K562 (cell line): ENCODE results near the gene ELF2. TPM values are rescaled to one million over a fixed set of nuclear protein-coding genes. Genes with fewer than 3 reads are reported as not detected.

ENCODE experiments used
- ATF1 ChIP-seq, 2 experiments: fragments of 450-650 bp in 1 of 2; IDR thresholded peaks; 2 replicates each; pipeline ENCODE4 v1.6.1; 2016; ENCODE audit warnings: missing compliant biosample characterization in 1 of 2, missing genetic modification characterization in 1 of 2
- BDP1 ChIP-seq: IDR thresholded peaks from 3 replicates; pipeline ENCODE4 v1.6.1; 2011; ENCODE audit not compliant: insufficient read length, insufficient read depth
- BMI1 ChIP-seq: fragments of 150-350 bp; IDR thresholded peaks from 2 replicates; pipeline ENCODE4 v1.6.1; 2014; ENCODE audit warnings: low read length
- DMBX1 ChIP-seq: fragments of 250-450 bp; sonication (Bioruptor Pico); IDR thresholded peaks from 2 replicates; pipeline ENCODE4 v1.8.0; 2022; ENCODE audit warnings: inconsistent platforms, mild to moderate bottlenecking, moderate library complexity, borderline replicate concordance
- EP400 ChIP-seq: fragments of 450-650 bp; IDR thresholded peaks from 2 replicates; pipeline ENCODE4 v1.6.1; 2017; ENCODE audit warnings: antibody characterized with exemption, mild to moderate bottlenecking, moderate library complexity
- FIP1L1 ChIP-seq: fragments of 200-400 bp; formaldehyde crosslinking; IDR thresholded peaks from 2 replicates; pipeline ENCODE4 v1.6.1; 2018; ENCODE audit warnings: mild to moderate bottlenecking, low read depth, low read length; ENCODE audit not compliant: poor library complexity, severe bottlenecking
- FOSL1 ChIP-seq: fragments of 200-800 bp; sonication (Bioruptor generic); conservative IDR thresholded peaks from 2 replicates; pipeline ENCODE4 v1.6.1; 2016; ENCODE audit warnings: missing genetic modification characterization, missing compliant biosample characterization
- KDM4B ChIP-seq, 2 experiments: fragments of 450-650 bp in 1 of 2; sonication (generic) in 1 of 2; IDR thresholded peaks; 2 replicates each; pipeline ENCODE4 v1.6.1; 2016 to 2017; ENCODE audit warnings: borderline replicate concordance in 2 of 2, antibody characterized with exemption in 1 of 2, low read depth in 1 of 2, mild to moderate bottlenecking in 1 of 2
- NBN ChIP-seq: fragments of 450-650 bp; IDR thresholded peaks from 2 replicates; pipeline ENCODE4 v1.6.1; 2016; ENCODE audit warnings: low read depth, mild to moderate bottlenecking
- NEUROD1 ChIP-seq: fragments of 150-350 bp; IDR thresholded peaks from 2 replicates; pipeline ENCODE4 v1.6.1; 2014; ENCODE audit warnings: borderline replicate concordance, low read length, low read depth; ENCODE audit not compliant: partially characterized antibody
- PHF8 ChIP-seq: fragments of 200-600 bp; sonication (generic); IDR thresholded peaks from 2 replicates; pipeline ENCODE4 v1.6.1; 2012; ENCODE audit warnings: mixed run types, mild to moderate bottlenecking, inconsistent platforms, low read length, moderate library complexity, borderline replicate concordance
- RCOR1 ChIP-seq, 2 experiments: IDR thresholded peaks; 2 replicates each; pipeline ENCODE4 v1.6.1; 2012; ENCODE audit warnings: low read depth in 2 of 2, low read length in 2 of 2, borderline replicate concordance in 1 of 2, improper control_type of control experiment in 1 of 2
- RNF2 ChIP-seq: sonication (generic); IDR thresholded peaks from 2 replicates; pipeline ENCODE4 v1.6.1; 2016
- SIN3A ChIP-seq, 2 experiments: fragments of 150-350 bp in 1 of 2; IDR thresholded peaks; 2 replicates each; pipeline ENCODE4 v1.6.1; 2011 to 2016; ENCODE audit warnings: borderline replicate concordance in 2 of 2, low read depth in 2 of 2, low read length in 2 of 2, mild to moderate bottlenecking in 2 of 2, moderate library complexity in 2 of 2; ENCODE audit not compliant: control insufficient read depth in 1 of 2
- SMARCA4 ChIP-seq: fragments of 450-650 bp; IDR thresholded peaks from 2 replicates; pipeline ENCODE4 v1.6.1; 2016
- SOX6 ChIP-seq: fragments of 450-650 bp; IDR thresholded peaks from 2 replicates; pipeline ENCODE4 v1.6.1; 2014; ENCODE audit warnings: mild to moderate bottlenecking
- TAF9B ChIP-seq: fragments of 450-650 bp; IDR thresholded peaks from 2 replicates; pipeline ENCODE4 v1.6.1; 2018; ENCODE audit warnings: mild to moderate bottlenecking; ENCODE audit not compliant: partially characterized antibody
- polyA plus RNA-seq, 8 experiments: library from polyadenylated mRNA; depleted of rRNA in 4 of 8; stranded (reverse) in 5 of 8; unstranded in 3 of 8; fragments of >200 nt; fragmentation: Nextera tagmentation in 2 of 8; fragmentation: Illumina TruSeq in 1 of 8; extraction: Ambion mirVana in 2 of 8; extraction: Trizol in 1 of 8; gene quantifications; 2 replicates each; pipeline versions ENCODE4 v1.2.1 to v1.2.3, GENCODE V29; 2011 to 2014; ENCODE audit warnings: inconsistent platforms in 1 of 8, missing spikeins in 1 of 8
- total RNA-seq, 7 experiments: library from RNA; depleted of rRNA in 6 of 7; stranded (reverse); fragments of >200 nt in 6 of 7; fragmentation: Illumina TruSeq in 2 of 7; extraction: Trizol in 2 of 7; gene quantifications; 2 replicates each; pipeline versions ENCODE4 v1.2.1 to v1.2.3, GENCODE V29; 2011 to 2021; ENCODE audit warnings: low replicate concordance in 1 of 7
- TF ChIP-seq, protein P1 (sequence below): sonication (generic); formaldehyde crosslinking; IDR thresholded peaks from 2 replicates; pipeline ENCODE4 v1.8.1; 2023; ENCODE audit warnings: mild to moderate bottlenecking, missing genetic modification reagents
- TF ChIP-seq, protein P2 (sequence below): fragments of 450-650 bp; IDR thresholded peaks from 2 replicates; pipeline ENCODE4 v1.6.1; 2017; ENCODE audit warnings: antibody characterized with exemption
- TF ChIP-seq, protein P3 (sequence below), 2 experiments: fragments of 250-450 bp in 1 of 2; fragments of 450-650 bp in 1 of 2; sonication (Bioruptor Pico) in 1 of 2; IDR thresholded peaks; 2 replicates each; pipeline versions ENCODE4 v1.6.1 to v1.8.0; 2016 to 2021; ENCODE audit warnings: mild to moderate bottlenecking in 2 of 2, moderate library complexity in 2 of 2, missing compliant biosample characterization in 1 of 2, missing genetic modification characterization in 1 of 2

ELF2 gene
- total and polyA plus RNA-seq, 9 of the 15 experiments (the other 6 are each of a cell fraction or from before 2014, with no cell fraction given), result 9.4 to 58.7 (median 41.6) TPM

DNA sequence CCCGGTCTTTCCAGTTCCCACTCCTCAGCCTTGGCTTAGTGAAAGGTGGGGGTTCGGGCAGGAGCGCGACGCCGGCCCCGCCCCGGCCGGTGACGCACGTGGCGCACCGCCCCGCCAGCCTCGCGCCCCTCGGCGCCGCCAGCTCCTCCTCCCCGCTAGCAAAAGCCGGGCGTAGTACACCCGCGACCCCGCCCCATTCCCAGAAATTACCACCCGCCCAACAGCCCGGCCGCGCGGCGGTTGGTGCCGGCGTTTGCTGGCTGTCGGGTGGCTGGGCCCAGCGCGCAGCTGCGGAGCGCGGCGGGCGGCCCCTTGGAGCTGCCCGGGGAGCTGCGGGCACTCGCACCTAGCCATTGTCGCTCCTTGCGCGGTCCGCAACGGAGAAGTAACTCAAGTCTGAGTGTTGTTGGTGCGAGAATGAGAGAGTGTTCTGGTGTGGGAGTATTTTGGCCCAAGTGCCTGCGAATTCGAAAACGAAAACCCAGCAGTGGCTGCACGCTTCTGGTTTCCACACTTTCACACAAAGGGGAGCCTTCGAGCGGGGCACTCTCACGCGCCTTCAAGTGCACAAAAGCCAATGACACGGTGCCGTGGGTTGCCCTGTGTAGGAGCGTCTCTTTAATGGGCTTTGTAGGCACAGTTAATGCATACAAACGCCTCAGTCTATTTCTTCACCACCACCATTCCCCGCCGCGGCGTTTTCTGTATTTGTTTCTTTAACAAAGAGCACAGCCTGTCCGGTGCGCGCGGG, 1.0 kb upstream of the ELF2 start (continued):
- TF ChIP-seq SOX6, result peak; percentile 46
- peak; percentile 53 for TF ChIP-seq NEUROD1
- 0 out of 2 replicates have a peak, but pooled peaks have one; percentile 34 for TF ChIP-seq SMARCA4
- TF ChIP-seq SIN3A (IDR thresholded peaks at IDR 0.05; ENCODE audit: borderline replicate concordance in 2 of 2, control insufficient read depth in 1 of 2, low read depth in 2 of 2, low read length in 2 of 2), result peak in 1 of 2 experiments; percentile 70; a peak in 1 of 4 replicates
- TF ChIP-seq NBN, result peak; percentile 58; the same call in 1 of the 2 replicates
- TF ChIP-seq TAF9B, result peak; percentile 35
- no peak for TF ChIP-seq ATF1 (CRISPR knock-in tag; IDR thresholded peaks at IDR 0.05)
- peak; percentile 90 for TF ChIP-seq ATF1 (tag; IDR thresholded peaks at IDR 0.05)
- peak; percentile 8 for TF ChIP-seq FIP1L1
- TF ChIP-seq RCOR1 (IDR thresholded peaks at IDR 0.05; ENCODE audit: borderline replicate concordance in 1 of 2, low read depth in 2 of 2, low read length in 2 of 2), result peak in 1 of 2 experiments; percentile 20; a peak in 1 of 4 replicates
- TF ChIP-seq, protein P1, sequence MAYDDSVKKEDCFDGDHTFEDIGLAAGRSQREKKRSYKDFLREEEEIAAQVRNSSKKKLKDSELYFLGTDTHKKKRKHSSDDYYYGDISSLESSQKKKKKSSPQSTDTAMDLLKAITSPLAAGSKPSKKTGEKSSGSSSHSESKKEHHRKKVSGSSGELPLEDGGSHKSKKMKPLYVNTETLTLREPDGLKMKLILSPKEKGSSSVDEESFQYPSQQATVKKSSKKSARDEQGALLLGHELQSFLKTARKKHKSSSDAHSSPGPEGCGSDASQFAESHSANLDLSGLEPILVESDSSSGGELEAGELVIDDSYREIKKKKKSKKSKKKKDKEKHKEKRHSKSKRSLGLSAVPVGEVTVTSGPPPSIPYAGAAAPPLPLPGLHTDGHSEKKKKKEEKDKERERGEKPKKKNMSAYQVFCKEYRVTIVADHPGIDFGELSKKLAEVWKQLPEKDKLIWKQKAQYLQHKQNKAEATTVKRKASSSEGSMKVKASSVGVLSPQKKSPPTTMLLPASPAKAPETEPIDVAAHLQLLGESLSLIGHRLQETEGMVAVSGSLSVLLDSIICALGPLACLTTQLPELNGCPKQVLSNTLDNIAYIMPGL (CRISPR knock-in tag), result peak; percentile 63; the same call in 1 of the 2 replicates
- peak; percentile 81 for TF ChIP-seq RNF2
- TF ChIP-seq EP400, result peak; percentile 62
- TF ChIP-seq DMBX1 (CRISPR knock-in tag), result peak; percentile 43
- 0 out of 4 replicates have a peak, but pooled peaks of 1 of the 2 experiments have one; percentile 7 for TF ChIP-seq KDM4B (IDR thresholded peaks at IDR 0.05; ENCODE audit: borderline replicate concordance in 2 of 2, low read depth in 1 of 2)
- no peak for TF ChIP-seq BDP1
- TF ChIP-seq, protein P2, sequence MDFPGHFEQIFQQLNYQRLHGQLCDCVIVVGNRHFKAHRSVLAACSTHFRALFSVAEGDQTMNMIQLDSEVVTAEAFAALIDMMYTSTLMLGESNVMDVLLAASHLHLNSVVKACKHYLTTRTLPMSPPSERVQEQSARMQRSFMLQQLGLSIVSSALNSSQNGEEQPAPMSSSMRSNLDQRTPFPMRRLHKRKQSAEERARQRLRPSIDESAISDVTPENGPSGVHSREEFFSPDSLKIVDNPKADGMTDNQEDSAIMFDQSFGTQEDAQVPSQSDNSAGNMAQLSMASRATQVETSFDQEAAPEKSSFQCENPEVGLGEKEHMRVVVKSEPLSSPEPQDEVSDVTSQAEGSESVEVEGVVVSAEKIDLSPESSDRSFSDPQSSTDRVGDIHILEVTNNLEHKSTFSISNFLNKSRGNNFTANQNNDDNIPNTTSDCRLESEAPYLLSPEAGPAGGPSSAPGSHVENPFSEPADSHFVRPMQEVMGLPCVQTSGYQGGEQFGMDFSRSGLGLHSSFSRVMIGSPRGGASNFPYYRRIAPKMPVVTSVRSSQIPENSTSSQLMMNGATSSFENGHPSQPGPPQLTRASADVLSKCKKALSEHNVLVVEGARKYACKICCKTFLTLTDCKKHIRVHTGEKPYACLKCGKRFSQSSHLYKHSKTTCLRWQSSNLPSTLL, result no peak
- TF ChIP-seq PHF8, result peak; percentile 92
- TF ChIP-seq BMI1, result no peak
- TF ChIP-seq, protein P3, sequence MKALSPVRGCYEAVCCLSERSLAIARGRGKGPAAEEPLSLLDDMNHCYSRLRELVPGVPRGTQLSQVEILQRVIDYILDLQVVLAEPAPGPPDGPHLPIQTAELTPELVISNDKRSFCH (CRISPR knock-in tag; IDR thresholded peaks at IDR 0.05), result no peak
- TF ChIP-seq, protein P3 (tag; IDR thresholded peaks at IDR 0.05), result 0 out of 2 replicates have a peak, but pooled peaks have one; percentile 37
- TF ChIP-seq FOSL1 (tag), result peak; percentile 43
